Measurements from ENCODE around the gene PARM1.

PARM1 gene

GRCh38 chr4:75054078-75054477 lies 121.2 kb downstream of the PARM1 start:
- H3K36me3 ChIP-seq (ENCODE audit: control insufficient read depth in 1 of 2, insufficient read depth in 2 of 2, low read length in 2 of 2) = no peaks in the 10 kb centered on the region
- no peaks in the 10 kb centered on the region for H3K27me3 ChIP-seq (ENCODE audit: low read depth, low read length)
- H3K4me1 ChIP-seq (ENCODE audit: control insufficient read depth in 1 of 2, insufficient read depth in 2 of 2, low read length in 2 of 2) = no peaks in the 10 kb centered on the region
- H3K4me3 ChIP-seq (ENCODE audit: low read depth in 1 of 2, low read length in 2 of 2) = no peak overlapping the region
- no peak overlapping the region for H3K27ac ChIP-seq (ENCODE audit: low read length)
- no peaks in the 10 kb centered on the region for H3K9me3 ChIP-seq (ENCODE audit: control insufficient read depth in 1 of 2, low read length in 2 of 2)

- Histone ChIP-seq H3K27me3 (ENCODE audit: low read depth, low read length) (no peaks in the 10 kb centered on the region), H3K36me3 (ENCODE audit: control insufficient read depth in 1 of 2, insufficient read depth in 2 of 2, low read length in 2 of 2) (no peaks in the 10 kb centered on the region), H3K27ac (ENCODE audit: low read length) (no peak overlapping the region), H3K4me1 (ENCODE audit: control insufficient read depth in 1 of 2, insufficient read depth in 2 of 2, low read length in 2 of 2) (no peaks in the 10 kb centered on the region), H3K9me3 (ENCODE audit: control insufficient read depth in 1 of 2, low read length in 2 of 2) (no peaks in the 10 kb centered on the region), H3K4me3 (ENCODE audit: low read depth in 1 of 2, low read length in 2 of 2) (no peak overlapping the region)
Measured at GRCh38 chr4:75056277-75056676, 123.4 kb downstream of the PARM1 start.

GRCh38 chr4:75057369-75057768 lies 124.5 kb downstream of the PARM1 start:
- Histone ChIP-seq H3K4me3 (ENCODE audit: low read depth in 1 of 2, low read length in 2 of 2) (no peak overlapping the region), H3K27me3 (ENCODE audit: low read depth, low read length) (no peaks in the 10 kb centered on the region), H3K9me3 (ENCODE audit: control insufficient read depth in 1 of 2, low read length in 2 of 2) (no peaks in the 10 kb centered on the region), H3K36me3 (ENCODE audit: control insufficient read depth in 1 of 2, insufficient read depth in 2 of 2, low read length in 2 of 2) (no peaks in the 10 kb centered on the region), H3K4me1 (ENCODE audit: control insufficient read depth in 1 of 2, insufficient read depth in 2 of 2, low read length in 2 of 2) (no peaks in the 10 kb centered on the region), H3K27ac (ENCODE audit: low read length) (no peak overlapping the region)

- Histone ChIP-seq H3K27ac (ENCODE audit: low read length) (no peak overlapping the region), H3K9me3 (ENCODE audit: control insufficient read depth in 1 of 2, low read length in 2 of 2) (no peaks in the 10 kb centered on the region), H3K4me3 (ENCODE audit: low read depth in 1 of 2, low read length in 2 of 2) (no peak overlapping the region), H3K4me1 (ENCODE audit: control insufficient read depth in 1 of 2, insufficient read depth in 2 of 2, low read length in 2 of 2) (no peaks in the 10 kb centered on the region), H3K36me3 (ENCODE audit: control insufficient read depth in 1 of 2, insufficient read depth in 2 of 2, low read length in 2 of 2) (no peaks in the 10 kb centered on the region), H3K27me3 (ENCODE audit: low read depth, low read length) (no peaks in the 10 kb centered on the region)
Measured at GRCh38 chr4:75058486-75058885, 125.6 kb downstream of the PARM1 start.

- Histone ChIP-seq H3K4me1 (ENCODE audit: control insufficient read depth in 1 of 2, insufficient read depth in 2 of 2, low read length in 2 of 2) (no peaks in the 10 kb centered on the region), H3K36me3 (ENCODE audit: control insufficient read depth in 1 of 2, insufficient read depth in 2 of 2, low read length in 2 of 2) (no peaks in the 10 kb centered on the region), H3K9me3 (ENCODE audit: control insufficient read depth in 1 of 2, low read length in 2 of 2) (no peaks in the 10 kb centered on the region), H3K4me3 (ENCODE audit: low read depth in 1 of 2, low read length in 2 of 2) (no peak overlapping the region), H3K27ac (ENCODE audit: low read length) (no peak overlapping the region), H3K27me3 (ENCODE audit: low read depth, low read length) (no peaks in the 10 kb centered on the region)
Measured at GRCh38 chr4:75063433-75063832, 130.5 kb downstream of the PARM1 start.

- H3K4me3 ChIP-seq (ENCODE audit: low read depth in 1 of 2, low read length in 2 of 2) = no peak overlapping the region
- H3K36me3 ChIP-seq (ENCODE audit: control insufficient read depth in 1 of 2, insufficient read depth in 2 of 2, low read length in 2 of 2) = no peaks in the 10 kb centered on the region
- no peaks in the 10 kb centered on the region for H3K4me1 ChIP-seq (ENCODE audit: control insufficient read depth in 1 of 2, insufficient read depth in 2 of 2, low read length in 2 of 2)
Measured at GRCh38 chr4:75065909-75066308, 133.0 kb downstream of the PARM1 start.

GRCh38 chr4:75069493-75070074 lies 136.7 kb downstream of the PARM1 start:
- peaks cover 0 to under 1% of the 10 kb centered on the region in 2 donors for H3K9me3 ChIP-seq (ENCODE audit: control insufficient read depth in 1 of 2, low read length in 2 of 2)

More at GRCh38 chr4:75065909-75066308, 133.0 kb downstream of the PARM1 start:
- H3K9me3 ChIP-seq (ENCODE audit: control insufficient read depth in 1 of 2, low read length in 2 of 2) = no peaks in the 10 kb centered on the region
- no peak overlapping the region for H3K27ac ChIP-seq (ENCODE audit: low read length)
- no peaks in the 10 kb centered on the region for H3K27me3 ChIP-seq (ENCODE audit: low read depth, low read length)

GRCh38 chr4:75071317-75071716 lies 138.4 kb downstream of the PARM1 start:
- Histone ChIP-seq H3K4me3 (ENCODE audit: low read depth in 1 of 2, low read length in 2 of 2) (no peak overlapping the region), H3K9me3 (ENCODE audit: control insufficient read depth in 1 of 2, low read length in 2 of 2) (peaks cover 0 to 3% of the 10 kb centered on the region in 2 donors), H3K27ac (ENCODE audit: low read length) (no peak overlapping the region), H3K4me1 (ENCODE audit: control insufficient read depth in 1 of 2, insufficient read depth in 2 of 2, low read length in 2 of 2) (no peaks in the 10 kb centered on the region), H3K27me3 (ENCODE audit: low read depth, low read length) (no peaks in the 10 kb centered on the region), H3K36me3 (ENCODE audit: control insufficient read depth in 1 of 2, insufficient read depth in 2 of 2, low read length in 2 of 2) (no peaks in the 10 kb centered on the region)

More at GRCh38 chr4:75069493-75070074, 136.7 kb downstream of the PARM1 start:
- H3K4me1 ChIP-seq (ENCODE audit: control insufficient read depth in 1 of 2, insufficient read depth in 2 of 2, low read length in 2 of 2) = no peaks in the 10 kb centered on the region
- H3K27ac ChIP-seq (ENCODE audit: low read length) = no peak overlapping the region
- no peak overlapping the region for H3K4me3 ChIP-seq (ENCODE audit: low read depth in 1 of 2, low read length in 2 of 2)
- no peaks in the 10 kb centered on the region for H3K27me3 ChIP-seq (ENCODE audit: low read depth, low read length)
- no peaks in the 10 kb centered on the region for H3K36me3 ChIP-seq (ENCODE audit: control insufficient read depth in 1 of 2, insufficient read depth in 2 of 2, low read length in 2 of 2)

- H3K27ac ChIP-seq (ENCODE audit: low read length) = no peak overlapping the region
- no peaks in the 10 kb centered on the region for H3K27me3 ChIP-seq (ENCODE audit: low read depth, low read length)
- H3K36me3 ChIP-seq (ENCODE audit: control insufficient read depth in 1 of 2, insufficient read depth in 2 of 2, low read length in 2 of 2) = no peaks in the 10 kb centered on the region
- no peaks in the 10 kb centered on the region for H3K4me1 ChIP-seq (ENCODE audit: control insufficient read depth in 1 of 2, insufficient read depth in 2 of 2, low read length in 2 of 2)
- no peaks in the 10 kb centered on the region for H3K9me3 ChIP-seq (ENCODE audit: control insufficient read depth in 1 of 2, low read length in 2 of 2)
- H3K4me3 ChIP-seq (ENCODE audit: low read depth in 1 of 2, low read length in 2 of 2) = no peak overlapping the region
Measured at GRCh38 chr4:75080888-75081287, 148.0 kb downstream of the PARM1 start.

GRCh38 chr4:75081561-75081960 lies 148.6 kb downstream of the PARM1 start:
- Histone ChIP-seq H3K9me3 (ENCODE audit: control insufficient read depth in 1 of 2, low read length in 2 of 2) (no peaks in the 10 kb centered on the region), H3K27me3 (ENCODE audit: low read depth, low read length) (no peaks in the 10 kb centered on the region), H3K4me1 (ENCODE audit: control insufficient read depth in 1 of 2, insufficient read depth in 2 of 2, low read length in 2 of 2) (no peaks in the 10 kb centered on the region), H3K4me3 (ENCODE audit: low read depth in 1 of 2, low read length in 2 of 2) (no peak overlapping the region), H3K27ac (ENCODE audit: low read length) (no peak overlapping the region), H3K36me3 (ENCODE audit: control insufficient read depth in 1 of 2, insufficient read depth in 2 of 2, low read length in 2 of 2) (no peaks in the 10 kb centered on the region)

- no peaks in the 10 kb centered on the region for H3K36me3 ChIP-seq (ENCODE audit: control insufficient read depth in 1 of 2, insufficient read depth in 2 of 2, low read length in 2 of 2)
- H3K4me3 ChIP-seq (ENCODE audit: low read depth in 1 of 2, low read length in 2 of 2) = no peak overlapping the region
- no peak overlapping the region for H3K27ac ChIP-seq (ENCODE audit: low read length)
- H3K4me1 ChIP-seq (ENCODE audit: control insufficient read depth in 1 of 2, insufficient read depth in 2 of 2, low read length in 2 of 2) = no peaks in the 10 kb centered on the region
- no peaks in the 10 kb centered on the region for H3K9me3 ChIP-seq (ENCODE audit: control insufficient read depth in 1 of 2, low read length in 2 of 2)
- H3K27me3 ChIP-seq (ENCODE audit: low read depth, low read length) = no peaks in the 10 kb centered on the region
Measured at GRCh38 chr4:75087416-75087815, 154.5 kb downstream of the PARM1 start.

- H3K27me3 ChIP-seq (ENCODE audit: low read depth, low read length) = no peaks in the 10 kb centered on the region
- H3K36me3 ChIP-seq (ENCODE audit: control insufficient read depth in 1 of 2, insufficient read depth in 2 of 2, low read length in 2 of 2) = no peaks in the 10 kb centered on the region
- no peaks in the 10 kb centered on the region for H3K9me3 ChIP-seq (ENCODE audit: control insufficient read depth in 1 of 2, low read length in 2 of 2)
- H3K4me1 ChIP-seq (ENCODE audit: control insufficient read depth in 1 of 2, insufficient read depth in 2 of 2, low read length in 2 of 2) = no peaks in the 10 kb centered on the region
- no peak overlapping the region for H3K4me3 ChIP-seq (ENCODE audit: low read depth in 1 of 2, low read length in 2 of 2)
- no peak overlapping the region for H3K27ac ChIP-seq (ENCODE audit: low read length)
Measured at GRCh38 chr4:75087865-75088264, 154.9 kb downstream of the PARM1 start.
